T-cell (primary cell): ENCODE data around the gene NEK5. TPM values are rescaled to one million over a fixed set of nuclear protein-coding genes. Genes with fewer than 3 reads are reported as not detected.

ENCODE experiments used
- ATAC-seq, 4 experiments: fragments of 200-7000 bp in 3 of 4; fragments of 150-1000 bp in 1 of 4; cut with Tn5 transposase; replicated peaks in 1 of 4; 1 replicate in 3 of 4; 2 replicates in 1 of 4; pipeline ENCODE4 v1.10.0; 2021; ENCODE audit warnings: moderate library complexity in 3 of 4, mild to moderate bottlenecking in 2 of 4, moderate number of reproducible peaks in 1 of 4
- CTCF ChIA-PET, 2 donors: fragments of 300-600 bp; sonication (Branson Sonifier 250); formaldehyde crosslinking; loops; one replicate each; lab custom pipeline; 2022; ENCODE audit warnings: antibody characterized with exemption in 2 of 2; lab: Charles Lee
- POLR2A ChIA-PET, 2 donors: fragments of 300-600 bp; sonication (Branson Sonifier 250); formaldehyde crosslinking; loops; one replicate each; lab custom pipeline; 2022; ENCODE audit warnings: antibody characterized with exemption in 2 of 2; lab: Charles Lee
- DNase-seq, 35 experiments: peaks; one replicate each; pipeline versions ENCODE4 v3.0.0 to v3.0.0-alpha.2; 2013 to 2023
- H3K27ac ChIP-seq: one replicate; pipeline ENCODE4 v1.5.1; 2013; ENCODE audit warnings: low read length
- H3K27me3 ChIP-seq, 2 experiments: replicated peaks in 1 of 2; 1 replicate in 1 of 2; 2 replicates in 1 of 2; pipeline versions ENCODE4 v1.6.1 to v1.7.0; 2013; ENCODE audit warnings: low read length in 1 of 2, mixed read lengths in 1 of 2; ENCODE audit not compliant: control insufficient read depth in 2 of 2, insufficient read depth in 2 of 2; ENCODE audit errors: extremely low read depth in 1 of 2
- H3K36me3 ChIP-seq, 2 donors: 1 replicate in 1 of 2; 2 replicates in 1 of 2; pipeline versions ENCODE4 v1.6.1 to v1.7.0; 2013; ENCODE audit warnings: low read length in 1 of 2; ENCODE audit not compliant: control insufficient read depth in 2 of 2, insufficient read depth in 1 of 2; ENCODE audit errors: extremely low read depth in 1 of 2
- H3K4me1 ChIP-seq, 2 experiments: 1 replicate in 1 of 2; 2 replicates in 1 of 2; pipeline versions ENCODE4 v1.6.1 to v1.7.0; 2013; ENCODE audit warnings: low read length in 2 of 2, mixed read lengths in 1 of 2; ENCODE audit not compliant: insufficient read depth in 2 of 2, control insufficient read depth in 1 of 2; ENCODE audit errors: extremely low read depth in 1 of 2
- H3K4me3 ChIP-seq, 2 donors: 1 replicate in 1 of 2; 2 replicates in 1 of 2; pipeline versions ENCODE4 v1.5.1 to v1.7.0; 2013; ENCODE audit warnings: mild to moderate bottlenecking in 2 of 2, low read length in 1 of 2, moderate library complexity in 1 of 2; ENCODE audit not compliant: control insufficient read depth in 1 of 2; ENCODE audit errors: extremely low read depth in 1 of 2
- H3K9me3 ChIP-seq: 2 replicates; pipeline ENCODE4 v1.7.0; 2013
- H3K27ac Mint-ChIP-seq, 2 donors: one replicate each; pipeline ENCODE4 v1.8.0; 2020 to 2021; ENCODE audit warnings: mild to moderate bottlenecking in 2 of 2, mixed read lengths in 2 of 2
- H3K27me3 Mint-ChIP-seq, 2 donors: one replicate each; pipeline ENCODE4 v1.8.0; 2021 to 2022; ENCODE audit warnings: mixed read lengths in 2 of 2
- H3K36me3 Mint-ChIP-seq: one replicate; pipeline ENCODE4 v1.8.0; 2021; ENCODE audit warnings: mixed read lengths
- H3K4me1 Mint-ChIP-seq, 3 donors: one replicate each; pipeline ENCODE4 v1.8.0; 2020 to 2022; ENCODE audit warnings: mixed read lengths in 3 of 3, mild to moderate bottlenecking in 1 of 3
- H3K4me3 Mint-ChIP-seq, 3 donors: one replicate each; pipeline ENCODE4 v1.8.0; 2020 to 2022; ENCODE audit warnings: mild to moderate bottlenecking in 3 of 3, mixed read lengths in 3 of 3, moderate library complexity in 3 of 3
- H3K9me3 Mint-ChIP-seq, 3 donors: one replicate each; pipeline ENCODE4 v1.8.0; 2020 to 2022; ENCODE audit warnings: mixed read lengths in 3 of 3
- WGBS: methylation state at CpG from one replicate; pipeline ENCODE4 v1.1.5; 2013; ENCODE audit warnings: missing lambda C conversion rate; ENCODE audit not compliant: insufficient coverage; 5-methylcytosine and 5-hydroxymethylcytosine counted together
- total RNA-seq, 35 experiments: library from RNA in 6 of 35; stranded (reverse) in 6 of 35; fragments of 120-200 nt in 1 of 35; gene quantifications; one replicate each; pipeline versions ENCODE4 v1.2.1 to v1.2.4 and lab custom pipeline; 2013 to 2026

The NEK5 gene
- total RNA-seq, 5 donors from 2014 or later (not counting 1 experiment from before 2014, with no cell fraction given): 0.09 TPM; not detected in 4

DNA sequence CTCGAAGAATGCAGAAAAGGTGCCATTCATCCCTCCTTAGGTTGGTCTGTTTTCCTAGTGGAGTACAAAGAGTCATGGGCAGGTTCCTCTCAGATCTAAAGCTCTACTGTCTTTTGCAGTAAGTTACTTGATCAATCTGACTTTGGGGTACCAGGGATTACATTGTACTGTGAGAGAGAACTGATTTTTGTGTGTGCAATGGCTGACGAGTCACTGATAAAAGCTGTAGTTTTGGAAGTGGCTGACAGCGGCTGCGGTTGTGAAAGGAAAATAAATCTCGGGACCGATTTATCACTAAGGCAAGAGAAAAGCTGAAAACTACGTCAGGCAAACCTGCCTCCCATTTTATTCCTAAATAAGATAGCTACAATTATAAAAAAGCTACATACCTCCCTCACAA, 77.5 kb downstream of the NEK5 start:
- Histone ChIP-seq H3K4me1 (no peaks in the 10 kb centered on the region), H3K4me3 (no peak overlapping the region), H3K27me3 (no peaks in the 10 kb centered on the region), H3K9me3 (no peaks in the 10 kb centered on the region), H3K27ac (no peak overlapping the region), H3K36me3 (no peaks in the 10 kb centered on the region)
- POLR2A ChIA-PET: no interaction called here
- ATAC-seq: no peak
- no CpG with 5 or more reads among the region's 7 CpGs for WGBS
- Mint-ChIP-seq H3K4me1 (no peaks in the 10 kb centered on the region), H3K36me3 (peaks cover 3% of the 10 kb centered on the region), H3K4me3 (no peak overlapping the region), H3K27me3 (peaks cover 0 to 1% of the 10 kb centered on the region in 2 donors), H3K9me3 (peaks cover 10 to 26% (median 16%) of the 10 kb centered on the region in 3 donors), H3K27ac (no peak overlapping the region)
- CTCF ChIA-PET: no interaction called here
- DNase-seq: no peak

DNA sequence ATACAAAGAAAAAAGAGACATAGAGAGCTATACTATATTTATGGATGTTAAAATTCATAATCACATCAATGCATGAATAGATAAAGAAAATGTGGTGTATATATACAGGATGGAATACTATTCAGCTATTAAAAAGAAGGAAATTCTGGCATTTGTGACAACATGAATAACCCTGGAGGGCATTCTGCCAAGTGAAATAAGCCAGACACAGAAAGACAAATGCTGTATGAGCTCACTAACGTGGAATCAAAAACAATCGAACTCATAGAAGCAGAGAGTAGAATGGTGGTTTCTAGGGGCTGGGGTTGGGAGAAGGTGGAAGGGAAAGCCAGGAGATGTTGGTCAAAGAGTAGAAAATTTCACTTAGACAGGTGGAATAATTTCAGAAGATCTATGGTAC, 80.4 kb downstream of the NEK5 start:
- Mint-ChIP-seq H3K4me1 (no peaks in the 10 kb centered on the region), H3K27ac (no peak overlapping the region), H3K4me3 (no peak overlapping the region), H3K36me3 (peaks cover 10% of the 10 kb centered on the region), H3K27me3 (no peaks in the 10 kb centered on the region), H3K9me3 (peaks cover 17 to 25% (median 19%) of the 10 kb centered on the region in 3 donors)
- Histone ChIP-seq H3K4me3 (no peak overlapping the region), H3K27me3 (no peaks in the 10 kb centered on the region), H3K27ac (no peak overlapping the region), H3K4me1 (no peaks in the 10 kb centered on the region), H3K9me3 (no peaks in the 10 kb centered on the region), H3K36me3 (no peaks in the 10 kb centered on the region)
- ChIA-PET CTCF (interaction anchor here in 1 of 2 donors (0.6 kb wide), 1 partner anchor 26 kb away, joined by 3 read pairs; no protein-coding TSS in a partner anchor), POLR2A (no interaction called here)
- WGBS: 90% methylated on average over 2 of the region's 2 CpGs
- DNase-seq (no peak), ATAC-seq (no peak)

DNA sequence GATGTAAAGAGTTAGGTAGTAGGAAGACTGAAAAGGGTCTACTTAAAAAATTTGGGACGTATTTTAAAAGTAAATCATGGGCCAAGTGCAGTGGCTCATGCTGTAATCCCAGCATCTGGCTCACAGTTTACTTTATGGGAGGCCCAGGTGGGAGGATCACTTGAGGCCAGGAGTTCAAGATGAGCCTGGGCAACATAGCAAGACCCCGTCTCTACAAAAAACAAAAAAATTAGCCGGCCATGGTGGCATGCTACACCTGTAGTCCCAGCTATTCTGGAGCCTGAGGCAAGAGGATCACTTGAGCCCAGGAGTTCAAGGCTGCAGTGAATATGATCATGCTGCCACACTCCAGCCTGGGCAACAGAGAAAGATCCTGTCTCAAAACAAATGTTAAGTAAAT, 81.4 kb downstream of the NEK5 start:
- H3K9me3 Mint-ChIP-seq: peaks cover 17 to 23% (median 19%) of the 10 kb centered on the region in 3 donors
- no peak for ATAC-seq
- Histone ChIP-seq H3K4me1 (no peaks in the 10 kb centered on the region), H3K4me3 (no peak overlapping the region), H3K27ac (no peak overlapping the region), H3K36me3 (no peaks in the 10 kb centered on the region), H3K9me3 (no peaks in the 10 kb centered on the region), H3K27me3 (no peaks in the 10 kb centered on the region)
- DNase-seq: no peak
- H3K4me3 Mint-ChIP-seq: no peak overlapping the region
- H3K27me3 Mint-ChIP-seq: no peaks in the 10 kb centered on the region
- 100% methylated on average over 3 of the region's 3 CpGs for WGBS
- H3K36me3 Mint-ChIP-seq: peaks cover 10% of the 10 kb centered on the region
- no peak overlapping the region for H3K27ac Mint-ChIP-seq
- no peaks in the 10 kb centered on the region for H3K4me1 Mint-ChIP-seq
- POLR2A ChIA-PET: no interaction called here
- CTCF ChIA-PET: no interaction called here

DNA sequence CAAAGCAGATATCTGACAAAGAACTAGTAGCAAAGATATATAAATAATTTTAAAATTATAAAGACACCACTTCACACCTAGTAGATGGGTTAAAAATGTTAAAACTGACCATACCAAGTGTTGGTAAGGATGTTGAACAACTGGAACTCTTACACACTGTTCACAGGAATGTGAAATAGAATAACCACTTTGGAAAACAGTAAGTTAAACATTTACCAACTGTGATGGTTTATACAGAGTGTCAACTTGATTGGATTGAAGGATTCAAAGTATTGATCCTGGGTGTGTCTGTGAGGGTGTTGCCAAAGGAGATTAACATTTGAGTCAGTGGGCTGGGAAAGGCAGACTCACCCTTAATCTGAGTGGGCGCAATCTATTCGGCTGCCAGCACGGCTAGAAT, 85.2 kb downstream of the NEK5 start:
- Histone ChIP-seq H3K27me3 (no peaks in the 10 kb centered on the region), H3K9me3 (no peaks in the 10 kb centered on the region), H3K4me3 (no peak overlapping the region), H3K4me1 (no peaks in the 10 kb centered on the region), H3K27ac (no peak overlapping the region), H3K36me3 (no peaks in the 10 kb centered on the region)
- WGBS: 74% methylated on average over 3 of the region's 3 CpGs
- Mint-ChIP-seq H3K4me3 (no peak overlapping the region), H3K36me3 (peaks cover 16% of the 10 kb centered on the region), H3K9me3 (peaks cover 5 to 16% (median 7%) of the 10 kb centered on the region in 3 donors), H3K27ac (no peak overlapping the region), H3K27me3 (no peaks in the 10 kb centered on the region), H3K4me1 (no peaks in the 10 kb centered on the region)
- ATAC-seq: no peak
- POLR2A ChIA-PET: no interaction called here
- CTCF ChIA-PET: no interaction called here
- no peak for DNase-seq

DNA sequence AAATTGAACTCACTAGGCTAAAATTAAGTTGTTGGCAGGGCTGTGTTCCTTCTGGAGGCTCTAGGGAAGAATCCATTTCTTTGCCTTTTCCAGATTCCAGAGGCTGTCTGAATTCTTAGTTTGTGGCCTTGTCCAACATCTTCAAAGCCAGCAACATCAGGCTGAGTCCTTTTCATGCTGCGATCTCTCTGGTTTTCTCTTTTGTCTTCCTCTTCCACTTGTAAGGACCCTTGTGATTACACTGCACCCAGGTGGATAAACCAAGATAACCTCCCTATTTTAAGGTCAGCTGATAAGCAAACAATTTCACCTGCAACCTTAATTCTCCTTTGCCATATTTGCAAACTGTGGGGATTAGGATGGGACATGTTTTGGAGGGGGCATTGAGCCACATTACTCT, 92.8 kb downstream of the NEK5 start:
- peaks cover 0 to 5% (median 0%) of the 10 kb centered on the region in 3 donors for H3K9me3 Mint-ChIP-seq
- no peaks in the 10 kb centered on the region for H3K27me3 Mint-ChIP-seq
- H3K36me3 ChIP-seq: no peaks in the 10 kb centered on the region
- H3K27me3 ChIP-seq: no peaks in the 10 kb centered on the region
- ATAC-seq (no peak), DNase-seq (no peak)
- no peaks in the 10 kb centered on the region for H3K9me3 ChIP-seq
- H3K4me3 ChIP-seq: no peak overlapping the region
- ChIA-PET POLR2A (interaction anchor here in 1 of 2 donors (0.6 kb wide), 1 partner anchor 37 kb away, joined by 3 read pairs; no protein-coding TSS in a partner anchor), CTCF (no interaction called here)
- H3K36me3 Mint-ChIP-seq: peaks cover 21% of the 10 kb centered on the region
- H3K4me1 ChIP-seq: no peaks in the 10 kb centered on the region
- H3K27ac Mint-ChIP-seq: no peak overlapping the region
- WGBS: no CpG with 5 or more reads among the region's 1 CpG
- H3K4me3 Mint-ChIP-seq: no peak overlapping the region
- no peak overlapping the region for H3K27ac ChIP-seq
- peaks cover 0 to 7% (median 7%) of the 10 kb centered on the region in 3 donors for H3K4me1 Mint-ChIP-seq

DNA sequence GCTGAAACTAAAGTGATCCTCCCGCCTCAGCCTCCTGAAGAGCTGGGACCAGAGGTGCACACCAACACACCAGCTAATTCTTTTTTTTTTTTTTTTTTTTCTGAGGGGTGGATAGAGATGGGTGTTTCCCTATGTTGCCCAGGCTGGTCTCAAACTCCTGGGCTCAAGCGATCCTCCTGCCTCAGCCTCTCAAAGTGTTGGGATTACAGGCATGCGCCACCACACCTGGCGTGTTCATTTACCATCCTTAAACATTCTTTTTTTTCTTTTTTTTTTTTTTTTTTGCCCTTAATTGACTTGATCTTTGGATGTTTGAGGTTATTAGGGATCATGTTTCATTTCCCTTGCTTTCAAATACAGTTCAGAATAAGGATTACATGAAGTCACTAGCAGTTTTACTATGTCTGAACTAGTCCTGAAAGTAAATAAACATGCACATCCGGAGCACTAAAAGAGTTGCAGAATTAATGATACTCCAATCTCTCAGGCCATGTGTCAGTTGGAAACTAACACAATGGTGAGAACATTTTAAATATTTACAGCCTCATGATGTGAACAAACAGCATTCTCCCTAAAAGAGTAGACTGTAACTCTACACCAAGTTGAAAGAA, 94.2 kb downstream of the NEK5 start:
- Mint-ChIP-seq H3K4me3 (no peak overlapping the region), H3K9me3 (no peaks in the 10 kb centered on the region), H3K4me1 (peaks cover 0 to 14% (median 13%) of the 10 kb centered on the region in 3 donors), H3K36me3 (peaks cover 28% of the 10 kb centered on the region), H3K27ac (no peak overlapping the region), H3K27me3 (no peaks in the 10 kb centered on the region)
- Histone ChIP-seq H3K27ac (no peak overlapping the region), H3K4me3 (no peak overlapping the region), H3K27me3 (no peaks in the 10 kb centered on the region), H3K4me1 (no peaks in the 10 kb centered on the region), H3K36me3 (no peaks in the 10 kb centered on the region), H3K9me3 (no peaks in the 10 kb centered on the region)
- WGBS: no CpG with 5 or more reads among the region's 5 CpGs
- ATAC-seq (no peak), DNase-seq (no peak)
- ChIA-PET POLR2A (interaction anchor here in 1 of 2 donors (0.6 kb wide), 2 partner anchors 160 to 612 kb away, joined by 3 to 4 read pairs; no protein-coding TSS in a partner anchor), CTCF (interaction anchor here (0.6 to 0.7 kb wide), 4 partner anchors 64 to 853 kb away, joined by 3 to 6 read pairs (median 4); no protein-coding TSS in a partner anchor)
